Measurements from ENCODE around the gene EHMT1. TPM values are rescaled to one million over a fixed set of nuclear protein-coding genes. Genes with fewer than 3 reads are reported as not detected.

The EHMT1 gene
- polyA plus RNA-seq, 1 of the 3 experiments (the other 2 are of a cell fraction) = 39.5 TPM

GRCh38 chr9:137762414-137763061, 143.7 kb downstream of the EHMT1 start:
- H3K27me3 ChIP-seq (ENCODE audit: insufficient read depth) = no peaks in the 10 kb centered on the region
- H3K4me3 ChIP-seq (ENCODE audit: low read depth in 2 of 2, low read length in 1 of 2) = no peak overlapping the region
- no peak overlapping the region for H3K27ac ChIP-seq (ENCODE audit: low read depth in 2 of 2, low read length in 1 of 2)
- ChIA-PET POLR2A (no interaction called here), CTCF (interaction anchor here (1.4 kb wide), 1 partner anchor 90 kb away, joined by 5 read pairs; no protein-coding TSS in a partner anchor)
- no peak for TF ChIP-seq GABPA (IDR thresholded peaks at IDR 0.05; ENCODE audit: low read depth)
- no peak for TF ChIP-seq NRF1 (IDR thresholded peaks at IDR 0.05; ENCODE audit: low read depth, low read length)
- no peak for TF ChIP-seq ELF1 (IDR thresholded peaks at IDR 0.05)
- no peak overlapping the region for H3K4me2 ChIP-seq
- DNase-seq = no peak
- no peaks in the 10 kb centered on the region for H3K9me3 ChIP-seq
- no peaks in the 10 kb centered on the region for H3F3A ChIP-seq (replicated peaks; ENCODE audit: insufficient read depth)
- H3K79me2 ChIP-seq (ENCODE audit: insufficient read depth) = peaks cover 10% of the 10 kb centered on the region
- no peaks in the 10 kb centered on the region for H3K9me2 ChIP-seq
- H3K9ac ChIP-seq = no peak overlapping the region
- no peak overlapping the region for H2AFZ ChIP-seq (ENCODE audit: low read depth)
- H3K36me3 ChIP-seq (replicated peaks in 1 of 2; ENCODE audit: control insufficient read depth in 1 of 2, insufficient read depth in 2 of 2, low read length in 1 of 2) = peaks cover 31 to 54% of the 10 kb centered on the region in 2 experiments
- peaks cover 0 to 6% of the 10 kb centered on the region in 2 experiments; a peak in 1 of 4 replicates for H3K4me1 ChIP-seq (ENCODE audit: control insufficient read depth in 1 of 2, insufficient read depth in 2 of 2, low read depth in 1 of 2, low read length in 1 of 2)
- WGBS (ENCODE audit: low lambda C conversion rate) = 96% methylated on average over 21 of the region's 21 CpGs
- H4K20me1 ChIP-seq (ENCODE audit: insufficient read depth) = no peaks in the 10 kb centered on the region

GRCh38 chr9:137763271-137763955, 144.6 kb downstream of the EHMT1 start:
- Histone ChIP-seq H3K27ac (ENCODE audit: low read depth in 2 of 2, low read length in 1 of 2) (no peak overlapping the region), H3K27me3 (ENCODE audit: insufficient read depth) (no peaks in the 10 kb centered on the region), H3K4me2 (no peak overlapping the region), H3K4me1 (ENCODE audit: control insufficient read depth in 1 of 2, insufficient read depth in 2 of 2, low read depth in 1 of 2, low read length in 1 of 2) (no peaks in the 10 kb centered on the region), H4K20me1 (ENCODE audit: insufficient read depth) (no peaks in the 10 kb centered on the region), H3K4me3 (ENCODE audit: low read depth in 2 of 2, low read length in 1 of 2) (no peak overlapping the region), H3K36me3 (replicated peaks in 1 of 2; ENCODE audit: control insufficient read depth in 1 of 2, insufficient read depth in 2 of 2, low read length in 1 of 2) (peaks cover 35 to 48% of the 10 kb centered on the region in 2 experiments), H2AFZ (ENCODE audit: low read depth) (no peak overlapping the region), H3K9ac (no peak overlapping the region), H3F3A (replicated peaks; ENCODE audit: insufficient read depth) (no peaks in the 10 kb centered on the region), H3K9me3 (no peaks in the 10 kb centered on the region), H3K79me2 (ENCODE audit: insufficient read depth) (peaks cover 10% of the 10 kb centered on the region), H3K9me2 (no peaks in the 10 kb centered on the region)
- DNase-seq = no peak
- 96% methylated on average over 17 of the region's 29 CpGs for WGBS (ENCODE audit: low lambda C conversion rate)
- TF ChIP-seq POLR2AphosphoS5 (IDR thresholded peaks at IDR 0.05; ENCODE audit: low read depth, low read length) (no peak), RCOR1 (IDR thresholded peaks at IDR 0.05; ENCODE audit: low read length) (no peak), REST (IDR thresholded peaks at IDR 0.05; ENCODE audit: low read depth, low read length) (no peak), GABPA (IDR thresholded peaks at IDR 0.05; ENCODE audit: low read depth) (no peak), GATA2 (CRISPR knock-in tag; IDR thresholded peaks at IDR 0.05) (no peak), JUND (IDR thresholded peaks at IDR 0.05) (no peak), ELF1 (IDR thresholded peaks at IDR 0.05) (no peak), MAX (IDR thresholded peaks at IDR 0.05; ENCODE audit: low read depth) (no peak), FOXJ3 (CRISPR knock-in tag; IDR thresholded peaks at IDR 0.05) (no peak), RFX5 (IDR thresholded peaks at IDR 0.05; ENCODE audit: low read length) (no peak), MXI1 (IDR thresholded peaks at IDR 0.05; ENCODE audit: low read depth, low read length) (no peak), MEF2A (IDR thresholded peaks at IDR 0.05; ENCODE audit: borderline replicate concordance, low read depth) (no peak), FOXM1 (IDR thresholded peaks at IDR 0.05; ENCODE audit: low read depth) (no peak), EZH2phosphoT487 (IDR thresholded peaks at IDR 0.05; ENCODE audit: borderline replicate concordance, low read depth) (no peak), YY1 (IDR thresholded peaks at IDR 0.05; ENCODE audit: low read depth) (no peak), TEAD4 (IDR thresholded peaks at IDR 0.05; ENCODE audit: borderline replicate concordance, insufficient read depth) (no peak), NFIC (IDR thresholded peaks at IDR 0.05; ENCODE audit: borderline replicate concordance) (no peak), SMC3 (IDR thresholded peaks at IDR 0.05; ENCODE audit: low read depth, low read length) (no peak), FOSL2 (IDR thresholded peaks at IDR 0.05; ENCODE audit: borderline replicate concordance, low read depth) (no peak)
- TF ChIP-seq, protein P1, sequence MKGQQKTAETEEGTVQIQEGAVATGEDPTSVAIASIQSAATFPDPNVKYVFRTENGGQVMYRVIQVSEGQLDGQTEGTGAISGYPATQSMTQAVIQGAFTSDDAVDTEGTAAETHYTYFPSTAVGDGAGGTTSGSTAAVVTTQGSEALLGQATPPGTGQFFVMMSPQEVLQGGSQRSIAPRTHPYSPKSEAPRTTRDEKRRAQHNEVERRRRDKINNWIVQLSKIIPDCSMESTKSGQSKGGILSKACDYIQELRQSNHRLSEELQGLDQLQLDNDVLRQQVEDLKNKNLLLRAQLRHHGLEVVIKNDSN (IDR thresholded peaks at IDR 0.05; ENCODE audit: borderline replicate concordance, low read depth) = no peak
- ChIA-PET POLR2A (no interaction called here), CTCF (no interaction called here)
